HG02610 (cell line): Measurements from ENCODE around the gene SMS.
A peak's percentile ranks its signal among the peaks of the same experiment; 100 is the strongest.

Experiments used
- ATAC-seq: cut with Tn5 transposase; IDR thresholded peaks from one replicate; pipeline ENCODE4 v1.9.1; 2021; ENCODE audit warnings: mild to moderate bottlenecking, moderate library complexity; ENCODE audit not compliant: unreplicated experiment

The SMS gene

GRCh38 chrX:21940356-21940829, at the start of gene SMS:
SMS (plus strand) TSS chrX:21940709; CDS start chrX:21940825, 116 bp downstream.
- peak; percentile 73 for ATAC-seq

- ATAC-seq: no peak
Measured at GRCh38 chrX:21905313-21905712, 35.2 kb upstream of the SMS start.

GRCh38 chrX:21905953-21906352, 34.6 kb upstream of the SMS start:
- no peak for ATAC-seq

GRCh38 chrX:21907260-21907659, 33.2 kb upstream of the SMS start:
- ATAC-seq: no peak

- no peak for ATAC-seq
Measured at GRCh38 chrX:21911481-21911880, 29.0 kb upstream of the SMS start.

- no peak for ATAC-seq
Measured at GRCh38 chrX:21912220-21912619, 28.3 kb upstream of the SMS start.

- no peak for ATAC-seq
Measured at GRCh38 chrX:21912989-21913388, 27.5 kb upstream of the SMS start.

- ATAC-seq: no peak
Measured at GRCh38 chrX:21926116-21926515, 14.4 kb upstream of the SMS start.

GRCh38 chrX:21926527-21927278, 13.8 kb upstream of the SMS start:
- peak; percentile 95 for ATAC-seq

- no peak for ATAC-seq
Measured at GRCh38 chrX:21929209-21929608, 11.3 kb upstream of the SMS start.

GRCh38 chrX:21930986-21931385, 9.5 kb upstream of the SMS start:
- ATAC-seq: no peak

- no peak for ATAC-seq
Measured at GRCh38 chrX:21932292-21933002, 8.1 kb upstream of the SMS start.

- no peak for ATAC-seq
Measured at GRCh38 chrX:21933077-21933476, 7.4 kb upstream of the SMS start.

- ATAC-seq: no peak
Measured at GRCh38 chrX:21934414-21934813, 6.1 kb upstream of the SMS start.

GRCh38 chrX:21939906-21940305, 603 bp upstream of the SMS start:
- ATAC-seq: no peak

- ATAC-seq: no peak
Measured at GRCh38 chrX:21943460-21944135, 3.1 kb downstream of the SMS start.

- no peak for ATAC-seq
Measured at GRCh38 chrX:21944136-21944615, 3.7 kb downstream of the SMS start.

GRCh38 chrX:21946925-21947641, 6.6 kb downstream of the SMS start:
- no peak for ATAC-seq

GRCh38 chrX:21947671-21948070, 7.2 kb downstream of the SMS start:
- ATAC-seq: no peak

GRCh38 chrX:21948897-21949578, 8.5 kb downstream of the SMS start:
- ATAC-seq: no peak
